ENCODE data around the gene SH3BGRL2. TPM values are rescaled to one million over a fixed set of nuclear protein-coding genes. Genes with fewer than 3 reads are reported as not detected.

The SH3BGRL2 gene
- total RNA-seq, 1 donor: 2.2 TPM

GRCh38 chr6:79648328-79648727 is 17.2 kb downstream of the SH3BGRL2 start:
- Histone ChIP-seq H3K36me3 (ENCODE audit: insufficient read depth, low read length) (no peaks in the 10 kb centered on the region), H3K79me2 (ENCODE audit: insufficient read depth, low read length) (no peaks in the 10 kb centered on the region), H3K27ac (ENCODE audit: low read depth, low read length) (no peak overlapping the region), H3K4me2 (ENCODE audit: insufficient read depth, low read length) (no peak overlapping the region), H3K4me3 (ENCODE audit: insufficient read depth, low read length) (no peak overlapping the region), H2AFZ (ENCODE audit: low read length) (no peak overlapping the region), H3K9me3 (ENCODE audit: low read depth, low read length) (no peaks in the 10 kb centered on the region), H4K20me1 (ENCODE audit: insufficient read depth, low read length) (peaks cover 5% of the 10 kb centered on the region), H3K4me1 (ENCODE audit: insufficient read depth, low read length) (no peaks in the 10 kb centered on the region), H3K27me3 (ENCODE audit: insufficient read depth, low read length) (peaks cover 2% of the 10 kb centered on the region)
- no peak for TF ChIP-seq CTCF (IDR thresholded peaks at IDR 0.05; ENCODE audit: extremely low read depth, low read depth, low read length)
- no peak for DNase-seq (ENCODE audit: insufficient read length, low spot score, missing footprints)

GRCh38 chr6:79649016-79649415 is 17.9 kb downstream of the SH3BGRL2 start:
- Histone ChIP-seq H3K36me3 (ENCODE audit: insufficient read depth, low read length) (no peaks in the 10 kb centered on the region), H4K20me1 (ENCODE audit: insufficient read depth, low read length) (peaks cover 5% of the 10 kb centered on the region), H3K4me3 (ENCODE audit: insufficient read depth, low read length) (no peak overlapping the region), H2AFZ (ENCODE audit: low read length) (no peak overlapping the region), H3K4me1 (ENCODE audit: insufficient read depth, low read length) (no peaks in the 10 kb centered on the region), H3K9me3 (ENCODE audit: low read depth, low read length) (no peaks in the 10 kb centered on the region), H3K4me2 (ENCODE audit: insufficient read depth, low read length) (no peak overlapping the region), H3K27me3 (ENCODE audit: insufficient read depth, low read length) (peaks cover 2% of the 10 kb centered on the region), H3K79me2 (ENCODE audit: insufficient read depth, low read length) (no peaks in the 10 kb centered on the region), H3K27ac (ENCODE audit: low read depth, low read length) (no peak overlapping the region)
- no peak for DNase-seq (ENCODE audit: insufficient read length, low spot score, missing footprints)
- no peak for TF ChIP-seq CTCF (IDR thresholded peaks at IDR 0.05; ENCODE audit: extremely low read depth, low read depth, low read length)

- Histone ChIP-seq H3K9me3 (ENCODE audit: low read depth, low read length) (no peaks in the 10 kb centered on the region), H4K20me1 (ENCODE audit: insufficient read depth, low read length) (peaks cover 5% of the 10 kb centered on the region), H3K4me3 (ENCODE audit: insufficient read depth, low read length) (no peak overlapping the region), H2AFZ (ENCODE audit: low read length) (no peak overlapping the region), H3K79me2 (ENCODE audit: insufficient read depth, low read length) (no peaks in the 10 kb centered on the region), H3K36me3 (ENCODE audit: insufficient read depth, low read length) (no peaks in the 10 kb centered on the region), H3K4me2 (ENCODE audit: insufficient read depth, low read length) (no peak overlapping the region), H3K27ac (ENCODE audit: low read depth, low read length) (no peak overlapping the region), H3K27me3 (ENCODE audit: insufficient read depth, low read length) (peaks cover 2% of the 10 kb centered on the region), H3K4me1 (ENCODE audit: insufficient read depth, low read length) (no peaks in the 10 kb centered on the region)
- no peak for DNase-seq (ENCODE audit: insufficient read length, low spot score, missing footprints)
- TF ChIP-seq CTCF (IDR thresholded peaks at IDR 0.05; ENCODE audit: extremely low read depth, low read depth, low read length): no peak
Observed at GRCh38 chr6:79650950-79651349, 19.8 kb downstream of the SH3BGRL2 start.

- H3K4me1 ChIP-seq (ENCODE audit: insufficient read depth, low read length): no peaks in the 10 kb centered on the region
- no peak overlapping the region for H3K27ac ChIP-seq (ENCODE audit: low read depth, low read length)
- H4K20me1 ChIP-seq (ENCODE audit: insufficient read depth, low read length): no peaks in the 10 kb centered on the region
- no peaks in the 10 kb centered on the region for H3K9me3 ChIP-seq (ENCODE audit: low read depth, low read length)
- TF ChIP-seq CTCF (IDR thresholded peaks at IDR 0.05; ENCODE audit: extremely low read depth, low read depth, low read length): no peak
- H3K4me2 ChIP-seq (ENCODE audit: insufficient read depth, low read length): no peak overlapping the region
- no peak overlapping the region for H2AFZ ChIP-seq (ENCODE audit: low read length)
- H3K4me3 ChIP-seq (ENCODE audit: insufficient read depth, low read length): no peak overlapping the region
- DNase-seq (ENCODE audit: insufficient read length, low spot score, missing footprints): no peak
- H3K79me2 ChIP-seq (ENCODE audit: insufficient read depth, low read length): no peaks in the 10 kb centered on the region
- no peaks in the 10 kb centered on the region for H3K27me3 ChIP-seq (ENCODE audit: insufficient read depth, low read length)
- no peaks in the 10 kb centered on the region for H3K36me3 ChIP-seq (ENCODE audit: insufficient read depth, low read length)
Observed at GRCh38 chr6:79656134-79656533, 25.0 kb downstream of the SH3BGRL2 start.

All from osteoblast (primary cell).